GM12872 (cell line): ENCODE measurements around the gene TM4SF4.

ENCODE experiments used
- CTCF ChIP-seq: IDR thresholded peaks from 3 replicates; pipeline ENCODE4 v1.5.1; 2011; ENCODE audit warnings: low read depth, mild to moderate bottlenecking, low read length, moderate library complexity; ENCODE audit not compliant: insufficient read depth

TM4SF4 gene

DNA sequence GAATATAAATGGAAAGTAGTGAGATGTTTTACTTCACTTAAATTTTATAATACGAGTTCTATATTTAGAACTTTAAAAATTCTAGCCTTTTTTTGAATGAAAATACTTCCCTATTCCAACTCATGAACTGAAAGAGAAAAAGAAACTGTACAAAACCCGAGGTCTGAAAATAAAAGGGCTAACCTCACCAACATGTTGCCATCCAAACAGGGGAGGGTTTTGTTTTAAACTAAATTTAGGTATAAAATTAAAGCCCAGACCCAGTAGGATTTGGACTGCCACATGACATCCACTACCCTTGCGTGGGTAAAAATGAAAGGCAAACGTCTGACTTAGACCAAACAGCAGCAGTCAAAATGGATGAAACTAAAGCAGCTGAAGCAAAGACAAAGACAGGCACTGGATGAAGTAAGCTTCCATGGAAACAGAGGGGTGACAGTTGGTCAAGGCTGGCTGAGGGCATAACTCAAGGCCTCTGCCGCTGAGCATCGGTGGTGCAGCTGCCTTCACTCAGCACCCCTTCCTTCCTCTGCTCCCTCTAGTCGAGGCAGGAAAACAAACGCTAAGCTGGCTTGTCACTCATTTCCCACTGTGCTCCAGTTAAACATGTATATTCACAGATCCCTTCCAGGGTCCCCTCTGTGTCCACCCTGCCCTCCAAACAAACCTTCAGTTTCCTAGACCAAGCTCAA lies 58.1 kb downstream of the TM4SF4 start:
- TF ChIP-seq CTCF = no peak

GRCh38 chr3:149534082-149534481 lies 59.6 kb downstream of the TM4SF4 start:
- no peak for TF ChIP-seq CTCF

- TF ChIP-seq CTCF = no peak
These were observed 60.3 kb downstream of the TM4SF4 start for GRCh38 chr3:149534671-149535332.

DNA sequence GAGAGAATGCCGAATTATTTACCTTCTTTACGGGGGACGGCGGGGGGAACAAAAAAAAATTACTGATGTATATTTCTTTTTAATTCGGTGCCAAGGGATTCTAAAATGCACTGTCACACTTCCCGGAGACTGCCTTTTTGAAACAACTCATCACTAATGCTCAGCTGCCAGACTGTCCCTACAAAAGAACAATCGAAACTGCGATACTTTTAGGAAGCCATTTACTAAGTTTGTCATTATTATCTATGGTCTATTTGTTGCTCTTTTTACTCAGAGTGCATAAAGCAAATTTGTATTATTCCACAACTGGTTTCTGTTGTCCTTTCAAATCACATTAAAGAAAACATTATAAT lies 60.8 kb downstream of the TM4SF4 start:
- TF ChIP-seq CTCF = no peak

DNA sequence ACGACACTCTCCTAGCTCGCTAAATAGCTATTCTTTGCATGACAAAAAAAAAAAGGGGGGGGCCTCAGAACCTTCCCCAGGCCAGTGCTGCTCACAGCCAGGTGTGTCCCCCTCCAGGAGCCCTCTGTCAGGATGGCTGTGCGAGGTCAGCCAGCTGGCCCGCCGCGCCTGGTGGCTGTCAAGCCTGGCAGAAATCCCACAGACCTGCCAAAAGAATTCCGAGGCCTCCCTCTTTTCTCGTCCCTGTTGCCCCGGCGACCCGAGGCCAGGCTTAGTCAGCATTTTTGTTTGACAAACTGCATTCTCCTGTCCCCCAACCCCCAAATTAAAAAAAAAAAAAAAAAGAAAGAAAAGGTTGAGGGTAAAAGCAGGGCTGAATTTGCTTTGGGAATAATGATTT lies 61.9 kb downstream of the TM4SF4 start:
- TF ChIP-seq CTCF = no peak

DNA sequence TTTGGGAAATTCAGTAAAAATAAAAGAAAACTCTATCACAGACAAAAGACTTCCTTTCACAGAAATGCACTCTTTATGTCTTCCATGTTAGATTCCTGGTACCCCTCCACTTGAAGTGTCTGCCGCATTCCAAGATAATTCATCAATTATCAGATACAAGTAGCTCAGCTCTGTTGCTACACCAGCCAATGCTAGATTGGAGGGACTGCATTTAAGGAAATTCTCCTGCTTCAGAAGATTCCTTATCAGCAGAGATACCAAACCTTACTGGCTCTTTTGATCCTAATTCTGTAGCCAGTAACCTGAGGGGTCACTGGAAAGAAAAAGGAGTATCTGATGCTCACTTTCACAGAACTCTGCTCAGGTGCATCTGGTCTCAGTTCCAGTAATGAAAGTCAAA lies 63.9 kb downstream of the TM4SF4 start:
- TF ChIP-seq CTCF = no peak

DNA sequence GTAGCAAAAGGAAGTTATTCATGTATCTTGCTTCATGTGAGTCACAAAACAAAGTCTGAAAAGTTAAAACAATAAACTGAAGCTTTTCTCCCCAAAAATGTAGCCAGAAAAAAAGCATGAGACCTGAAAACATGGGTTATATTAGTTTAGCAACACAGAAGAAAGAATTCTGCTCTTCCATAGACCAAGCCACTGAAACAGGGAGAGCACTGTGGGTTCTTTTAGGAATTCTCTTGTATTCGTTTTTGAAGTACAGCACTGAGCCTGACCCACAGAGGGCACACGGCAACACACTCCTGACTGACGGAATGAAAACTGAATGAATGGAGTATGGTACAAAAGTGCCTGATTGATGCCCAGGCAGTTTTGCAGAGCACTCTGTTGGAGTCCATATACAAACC lies 66.6 kb downstream of the TM4SF4 start:
- no peak for TF ChIP-seq CTCF
